ENCODE data around the gene KCNJ16.

- TF ChIP-seq CTCF (IDR thresholded peaks at IDR 0.05; ENCODE audit: low read depth, low read length), result no peak
- TF ChIP-seq EZH2phosphoT487 (IDR thresholded peaks at IDR 0.05; ENCODE audit: low read depth), result no peak
Measured at GRCh38 chr17:70124723-70125122, 49.7 kb downstream of the KCNJ16 start.

Measured in OCI-LY3 (cell line).